Activated CD4-positive, alpha-beta T cell treated with anti-CD3 and anti-CD28 coated beads, Interleukin-2, amount 50 U/mL, for 16 hours (primary cell): ENCODE results near the gene ZMAT3.
"Not testable (repeated sequence)": the region's sequence is repeated elsewhere in the genome, so short reads cannot be mapped to it uniquely, and the experiment has no call there.

Experiments
- DNase-seq: peaks from one replicate; pipeline ENCODE4 v3.0.0-alpha.2; 2020

Gene ZMAT3

GRCh38 chr3:179068779-179069530, 2.7 kb downstream of the ZMAT3 start:
- peak; percentile 35 for DNase-seq

GRCh38 chr3:179067839-179068238, 3.8 kb downstream of the ZMAT3 start:
- DNase-seq = no peak

DNA sequence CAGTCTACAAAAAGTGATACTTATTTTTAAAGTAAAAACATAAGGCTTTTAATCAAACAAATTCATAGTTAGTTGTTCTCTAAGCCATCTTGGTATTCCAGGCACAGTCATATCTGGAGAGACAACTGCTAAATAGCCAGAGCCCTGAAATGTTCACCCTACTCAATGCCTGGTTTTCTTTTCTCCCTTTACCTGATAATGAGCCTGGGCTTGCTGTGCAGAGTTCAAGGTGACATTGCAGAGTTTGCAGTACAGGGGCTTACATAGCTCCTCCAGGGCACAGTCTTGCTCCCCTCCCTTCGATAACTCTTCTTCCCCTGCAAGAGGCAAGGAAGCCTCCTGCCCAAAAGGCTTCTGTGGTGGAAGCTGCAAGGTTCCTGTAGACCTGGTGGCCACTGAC, 4.3 kb downstream of the ZMAT3 start:
- DNase-seq = no peak

- no peak for DNase-seq
Measured at GRCh38 chr3:179063945-179064560, 7.6 kb downstream of the ZMAT3 start.

DNA sequence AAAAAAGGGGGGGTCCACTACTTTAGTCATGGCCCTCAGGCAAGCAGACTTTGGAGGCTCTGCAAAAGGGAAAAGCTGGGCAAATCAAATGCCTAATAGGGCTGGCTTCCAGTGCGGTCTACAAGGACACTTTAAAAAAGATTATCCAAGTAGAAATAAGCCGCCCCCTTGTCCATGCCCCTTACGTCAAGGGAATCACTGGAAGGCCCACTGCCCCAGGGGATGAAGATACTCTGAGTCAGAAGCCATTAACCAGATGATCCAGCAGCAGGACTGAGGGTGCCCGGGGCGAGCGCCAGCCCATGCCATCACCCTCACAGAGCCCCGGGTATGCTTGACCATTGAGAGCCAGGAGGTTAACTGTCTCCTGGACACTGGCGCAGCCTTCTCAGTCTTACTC, 15.3 kb downstream of the ZMAT3 start:
- DNase-seq = no peak

DNA sequence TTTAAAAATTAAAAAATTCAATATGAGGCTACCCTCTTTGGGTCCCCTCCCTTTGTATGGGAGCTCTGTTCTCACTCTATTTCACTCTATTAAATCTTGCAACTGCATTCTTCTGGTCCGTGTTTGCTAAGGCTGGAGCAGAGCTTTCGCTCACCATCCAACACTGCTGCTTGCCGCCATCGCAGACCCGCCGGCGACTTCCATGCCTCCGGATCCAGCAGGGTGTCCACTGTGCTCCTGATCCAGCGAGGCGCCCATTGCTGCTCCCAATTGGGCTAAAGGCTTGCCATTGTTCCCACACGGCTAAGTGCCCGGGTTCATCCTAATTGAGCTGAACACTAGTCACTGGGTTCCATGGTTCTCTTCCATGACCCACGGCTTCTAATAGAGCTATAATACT, 17.0 kb downstream of the ZMAT3 start:
- DNase-seq = not testable (repeated sequence)

DNA sequence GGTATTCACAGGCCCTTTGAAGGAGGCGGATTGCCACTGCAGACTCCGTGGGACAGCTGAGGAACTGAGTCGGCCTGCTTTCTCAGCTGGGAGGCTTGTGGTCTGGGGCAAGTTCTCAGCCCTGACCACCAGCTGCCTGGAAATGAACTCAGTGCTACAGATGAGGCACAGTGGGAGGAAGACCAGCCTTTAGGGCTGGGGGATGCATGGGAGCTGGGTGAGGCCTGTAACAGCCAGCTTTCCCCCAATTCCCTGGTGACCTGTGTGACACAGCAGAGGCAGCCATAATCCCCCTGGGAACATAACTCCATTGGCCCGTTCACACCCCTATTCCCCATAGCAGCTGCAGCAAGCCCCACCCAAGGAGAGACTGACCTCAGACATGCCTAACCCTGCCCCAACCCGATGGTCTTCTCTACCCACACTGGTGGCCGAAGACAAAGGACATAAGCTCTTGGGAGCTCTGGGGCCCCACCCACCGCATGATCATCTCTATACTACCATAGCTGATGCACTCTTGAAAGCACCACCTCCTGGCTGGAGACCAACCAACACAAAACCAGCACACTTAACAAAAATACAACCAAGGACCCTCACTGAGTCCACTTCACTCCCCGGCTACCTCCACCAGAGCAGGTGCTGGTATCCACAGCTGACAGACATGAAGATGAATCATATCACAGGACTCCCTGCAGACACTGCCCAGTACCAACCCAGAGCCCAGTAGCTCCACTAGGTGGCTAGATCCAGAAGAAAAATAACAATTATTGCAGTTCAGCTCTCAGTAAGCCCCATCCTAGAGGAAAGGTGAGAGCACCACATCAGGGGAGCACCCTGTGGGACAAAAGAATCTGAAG, 24.9 kb downstream of the ZMAT3 start:
- no peak for DNase-seq

DNA sequence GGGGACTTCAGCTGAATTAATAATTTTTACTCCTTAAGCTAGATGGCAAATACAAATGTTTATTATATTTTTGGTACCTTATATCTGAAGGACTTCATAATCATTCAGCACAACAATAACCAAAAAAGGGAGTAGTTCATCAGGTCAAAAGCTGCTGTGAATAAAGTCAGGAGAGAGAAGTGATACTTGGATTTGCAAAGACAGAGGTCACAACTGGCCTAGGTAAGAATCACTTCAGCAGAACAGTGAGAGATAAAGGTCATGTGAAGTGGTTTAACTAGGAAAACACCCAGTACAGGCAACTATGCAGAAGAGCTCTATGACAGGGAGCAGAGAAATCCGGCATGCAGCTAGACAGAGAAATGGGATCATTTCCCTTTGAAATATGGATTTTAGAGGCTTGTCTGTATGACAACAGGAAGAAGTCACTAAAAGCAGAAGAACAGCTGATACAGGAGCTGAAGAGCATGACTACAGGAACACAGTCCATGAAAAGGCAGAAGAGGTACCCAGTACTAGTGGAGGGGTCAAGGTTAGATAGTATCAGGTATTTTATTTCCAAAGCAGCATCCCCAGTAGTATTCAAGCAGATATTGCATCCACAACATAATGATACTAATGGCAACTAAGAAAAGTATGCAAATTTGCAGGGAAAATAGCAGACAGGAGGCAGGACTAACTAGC, 25.7 kb downstream of the ZMAT3 start:
- no peak for DNase-seq

- not testable (repeated sequence) for DNase-seq
Measured at GRCh38 chr3:179038899-179039251, 32.7 kb downstream of the ZMAT3 start.

- no peak for DNase-seq
Measured at GRCh38 chr3:179038216-179038898, 33.3 kb downstream of the ZMAT3 start.

GRCh38 chr3:179037351-179037750, 34.3 kb downstream of the ZMAT3 start:
- peak; percentile 72 for DNase-seq

- DNase-seq = no peak
Measured at GRCh38 chr3:179036626-179037300, 34.8 kb downstream of the ZMAT3 start.

DNA sequence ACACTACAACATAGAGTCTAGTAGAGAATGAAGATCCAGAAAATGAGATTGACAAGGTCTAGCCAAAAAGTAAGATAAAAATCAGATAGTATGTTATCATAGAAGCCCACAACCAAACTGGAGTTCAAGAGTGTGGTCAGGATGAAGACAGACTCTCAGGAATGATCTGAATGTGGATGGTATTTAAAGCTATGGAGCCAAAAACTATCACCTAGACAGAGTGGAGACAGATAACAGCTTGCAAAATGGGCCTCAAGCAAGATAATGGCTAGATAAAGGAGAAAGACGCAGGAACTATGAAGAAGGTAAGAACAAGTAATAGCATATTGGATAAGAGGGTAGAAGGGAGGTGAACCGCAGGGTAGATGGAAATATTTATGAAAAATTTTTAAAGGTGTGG, 35.4 kb downstream of the ZMAT3 start:
- DNase-seq = no peak

- no peak for DNase-seq
Measured at GRCh38 chr3:179035232-179035631, 36.4 kb downstream of the ZMAT3 start.

GRCh38 chr3:179033304-179033657, 38.3 kb downstream of the ZMAT3 start:
- not testable (repeated sequence) for DNase-seq

- DNase-seq = not testable (repeated sequence)
Measured at GRCh38 chr3:179032454-179033303, 38.9 kb downstream of the ZMAT3 start.

DNA sequence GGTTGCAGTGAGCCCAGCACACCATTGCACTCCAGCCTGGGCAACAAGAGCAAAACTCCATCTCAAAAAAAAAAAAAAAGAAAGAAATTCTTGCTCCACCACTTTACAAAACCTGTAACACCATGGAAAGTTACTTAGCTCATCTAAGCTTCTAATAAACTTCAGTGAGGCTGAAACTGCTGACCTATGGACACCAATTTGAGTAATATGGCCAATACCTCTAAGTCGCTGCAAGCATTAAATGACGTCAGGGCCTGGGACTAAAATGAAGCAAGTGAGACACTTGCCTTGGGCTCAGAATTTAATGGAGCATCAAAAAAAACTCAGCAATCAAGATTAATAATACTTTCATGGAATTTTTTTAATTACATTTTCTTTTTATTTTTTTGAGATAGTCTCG, 42.5 kb downstream of the ZMAT3 start:
- DNase-seq = no peak

DNA sequence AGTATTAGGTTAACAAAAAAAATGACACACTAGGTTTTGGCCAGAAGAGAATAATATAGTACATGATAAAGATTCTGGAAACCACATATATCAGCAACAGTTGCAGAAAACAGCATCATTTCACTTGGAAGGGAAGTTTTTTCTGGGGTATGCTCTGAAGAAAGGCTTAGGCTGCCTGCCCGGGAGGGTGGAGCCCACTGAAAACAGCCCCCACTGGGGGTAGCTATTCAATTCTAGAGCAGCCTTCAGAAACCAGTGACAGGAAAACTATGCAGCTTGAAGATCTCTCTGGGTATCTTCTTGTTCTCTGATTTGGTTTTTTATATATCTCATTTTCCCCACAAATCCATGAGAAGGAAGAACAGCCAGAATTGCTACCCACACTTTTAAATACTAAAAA, 43.2 kb downstream of the ZMAT3 start:
- DNase-seq = no peak

- no peak for DNase-seq
Measured at GRCh38 chr3:179027326-179027900, 44.2 kb downstream of the ZMAT3 start.

- DNase-seq = no peak
Measured at GRCh38 chr3:179026636-179027035, 45.0 kb downstream of the ZMAT3 start.
